T-helper 17 cell (primary cell): Measurements from ENCODE around the gene JARID2. TPM values are rescaled to one million over a fixed set of nuclear protein-coding genes. Genes with fewer than 3 reads are reported as not detected.
"Not testable (repeated sequence)": the region's sequence is repeated elsewhere in the genome, so short reads cannot be mapped to it uniquely, and the experiment has no call there.

Experiments used
- ATAC-seq: fragments of 150-1000 bp; cut with Tn5 transposase; 2 replicates; pipeline ENCODE4 v1.10.0; 2021; ENCODE audit warnings: mild to moderate bottlenecking, moderate library complexity
- DNase-seq, 3 donors: peaks; one replicate each; pipeline versions ENCODE4 v3.0.0 to v3.0.0-alpha.2; 2020 to 2021
- H3K9me3 ChIP-seq: one replicate; pipeline ENCODE4 v1.7.0; 2013; ENCODE audit warnings: low read length, mild to moderate bottlenecking; ENCODE audit not compliant: control insufficient read depth, poor library complexity, severe bottlenecking
- H3K27ac Mint-ChIP-seq: one replicate; pipeline ENCODE4 v1.8.0; 2022; ENCODE audit warnings: mild to moderate bottlenecking, moderate library complexity, mixed read lengths
- H3K27me3 Mint-ChIP-seq: one replicate; pipeline ENCODE4 v1.8.0; 2022; ENCODE audit warnings: mixed read lengths
- H3K36me3 Mint-ChIP-seq: one replicate; pipeline ENCODE4 v1.8.0; 2022; ENCODE audit warnings: low read depth, mixed read lengths
- H3K4me1 Mint-ChIP-seq: one replicate; pipeline ENCODE4 v1.8.0; 2022; ENCODE audit warnings: mild to moderate bottlenecking, mixed read lengths
- H3K4me3 Mint-ChIP-seq: one replicate; pipeline ENCODE4 v1.8.0; 2022; ENCODE audit warnings: mild to moderate bottlenecking, moderate library complexity, mixed read lengths
- total RNA-seq, 4 donors: library from RNA in 2 of 4; stranded (reverse) in 2 of 4; gene quantifications; one replicate each; pipeline ENCODE4 v1.2.3 and lab custom pipeline; 2022 to 2026

JARID2 gene
- total RNA-seq, 2 donors from 2014 or later, result 21.9 to 35.5 TPM

DNA sequence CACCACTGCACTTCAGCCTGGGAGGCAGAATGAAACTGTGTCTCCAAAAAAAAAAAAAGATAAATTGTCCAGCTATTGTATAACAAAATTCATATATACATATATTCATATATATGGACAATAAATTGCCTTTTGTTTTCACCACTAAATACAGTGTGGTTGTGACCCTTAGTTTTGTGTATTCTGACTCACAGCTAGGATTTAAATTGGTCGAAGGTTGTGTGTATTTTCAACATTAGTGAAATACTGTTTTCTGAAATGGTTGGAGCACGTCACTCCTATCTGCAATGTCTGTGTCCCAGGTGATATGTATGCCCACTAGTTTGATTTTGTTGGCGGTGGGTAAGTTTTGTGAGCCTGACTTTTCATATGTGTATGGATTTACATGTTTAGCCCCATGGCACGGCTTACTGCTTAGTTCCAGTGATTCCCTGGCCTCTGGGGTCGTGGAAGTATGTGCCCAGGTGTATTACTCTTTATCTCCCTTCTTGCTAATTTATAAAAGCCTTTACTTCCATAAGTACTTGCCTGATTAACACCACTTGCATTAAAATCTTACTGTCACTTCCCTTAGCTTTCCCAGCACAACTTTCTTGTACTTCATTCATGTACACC lies 33.3 kb downstream of the JARID2 start:
- no peaks in the 10 kb centered on the region for H3K27me3 Mint-ChIP-seq
- DNase-seq (no peak), ATAC-seq (no peak)
- no peaks in the 10 kb centered on the region for H3K36me3 Mint-ChIP-seq
- H3K4me1 Mint-ChIP-seq, result peaks cover 57% of the 10 kb centered on the region
- no peak overlapping the region for H3K4me3 Mint-ChIP-seq
- peak overlapping the region; percentile 85 for H3K27ac Mint-ChIP-seq
- H3K9me3 ChIP-seq, result no peaks in the 10 kb centered on the region

DNA sequence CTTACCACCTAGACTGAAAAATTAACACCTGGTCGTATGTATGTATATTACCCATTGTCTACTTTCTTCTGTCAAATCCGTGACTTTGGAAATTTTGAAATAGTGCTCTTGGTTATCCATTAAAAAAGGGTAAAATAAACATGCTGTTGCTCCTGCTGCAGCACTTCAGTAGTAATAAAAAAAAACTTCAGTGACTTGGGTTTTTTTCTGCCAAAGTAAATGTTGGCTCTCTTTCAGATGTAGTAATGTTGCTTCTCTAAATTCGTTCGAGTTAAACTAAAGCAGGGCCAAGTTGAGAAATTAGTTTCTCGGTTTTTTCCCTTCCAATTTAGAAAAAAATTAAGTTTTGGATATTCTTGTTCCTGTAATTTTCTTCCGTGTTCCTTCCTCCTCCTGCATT lies 34.2 kb downstream of the JARID2 start:
- Mint-ChIP-seq H3K27ac (peak overlapping the region; percentile 85), H3K27me3 (no peaks in the 10 kb centered on the region), H3K36me3 (no peaks in the 10 kb centered on the region), H3K4me1 (peaks cover 52% of the 10 kb centered on the region), H3K4me3 (peak overlapping the region; percentile 19)
- H3K9me3 ChIP-seq, result no peaks in the 10 kb centered on the region
- ATAC-seq, result no peak
- no peak for DNase-seq

DNA sequence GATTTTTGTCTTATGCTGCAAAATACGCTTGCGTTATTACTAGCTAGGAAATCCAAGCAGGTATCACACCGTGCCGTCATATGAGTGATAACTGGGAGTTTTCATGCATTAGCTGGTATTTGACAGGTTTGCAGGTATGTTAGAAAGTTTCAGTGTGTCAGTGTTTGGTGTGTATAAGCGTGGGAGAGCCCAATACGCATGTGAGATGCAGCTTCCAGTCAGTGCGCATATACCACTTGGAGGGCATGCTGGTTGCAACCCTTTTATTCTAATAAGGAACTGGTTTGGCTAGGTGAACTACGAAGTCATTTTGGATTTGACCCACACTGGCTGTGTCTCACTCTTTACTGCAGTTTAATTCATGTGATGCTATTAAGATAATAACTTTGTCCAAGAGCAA lies 35.1 kb downstream of the JARID2 start:
- Mint-ChIP-seq H3K4me1 (peaks cover 50% of the 10 kb centered on the region), H3K27ac (no peak overlapping the region), H3K27me3 (no peaks in the 10 kb centered on the region), H3K36me3 (no peaks in the 10 kb centered on the region), H3K4me3 (no peak overlapping the region)
- H3K9me3 ChIP-seq, result no peaks in the 10 kb centered on the region
- DNase-seq (no peak), ATAC-seq (no peak)

DNA sequence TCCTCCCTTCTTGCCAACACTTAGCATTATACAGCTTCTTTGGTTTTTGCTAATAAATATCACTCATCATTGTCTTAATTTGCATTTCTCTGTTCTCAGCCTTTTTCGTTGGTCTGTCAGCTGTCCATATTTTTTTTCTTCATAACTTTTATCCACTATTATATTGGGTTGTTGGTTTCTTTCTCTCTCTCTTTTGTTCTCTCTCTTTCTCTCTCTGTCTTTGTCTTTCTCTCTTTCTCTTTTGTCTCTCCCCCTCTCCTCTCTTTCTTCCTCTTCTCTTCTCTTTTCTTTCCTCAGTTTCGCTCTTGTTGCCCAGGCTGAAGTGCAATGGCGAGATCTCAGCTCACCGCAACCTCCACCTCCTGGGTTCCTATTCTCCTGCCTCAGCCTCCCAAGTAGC lies 36.5 kb downstream of the JARID2 start:
- no peak for DNase-seq
- Mint-ChIP-seq H3K4me3 (no peak overlapping the region), H3K4me1 (peaks cover 43% of the 10 kb centered on the region), H3K27ac (no peak overlapping the region), H3K36me3 (no peaks in the 10 kb centered on the region), H3K27me3 (no peaks in the 10 kb centered on the region)
- H3K9me3 ChIP-seq, result no peaks in the 10 kb centered on the region
- no peak for ATAC-seq

DNA sequence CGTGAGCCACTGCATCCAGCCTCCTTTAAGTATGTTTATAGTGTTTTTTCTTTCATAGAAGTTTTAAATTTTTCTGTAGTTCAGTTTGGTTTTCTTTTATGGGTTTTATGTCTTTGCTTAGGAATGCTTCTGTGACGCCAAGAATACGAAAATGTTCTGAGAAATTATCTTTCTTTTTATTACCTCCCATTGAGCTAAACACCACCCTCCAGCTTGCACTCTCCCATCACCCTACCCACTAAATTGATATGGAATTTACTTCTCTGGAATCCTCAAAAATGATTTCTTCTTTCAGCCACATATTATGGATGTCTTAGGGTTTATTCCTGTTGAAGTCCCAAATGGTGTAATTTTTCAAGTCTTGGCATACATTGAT lies 38.1 kb downstream of the JARID2 start:
- Mint-ChIP-seq H3K27me3 (no peaks in the 10 kb centered on the region), H3K4me1 (peaks cover 46% of the 10 kb centered on the region), H3K36me3 (peaks cover 2% of the 10 kb centered on the region), H3K27ac (peak overlapping the region; percentile 45), H3K4me3 (no peak overlapping the region)
- H3K9me3 ChIP-seq, result no peaks in the 10 kb centered on the region
- DNase-seq (no peak), ATAC-seq (no peak)

DNA sequence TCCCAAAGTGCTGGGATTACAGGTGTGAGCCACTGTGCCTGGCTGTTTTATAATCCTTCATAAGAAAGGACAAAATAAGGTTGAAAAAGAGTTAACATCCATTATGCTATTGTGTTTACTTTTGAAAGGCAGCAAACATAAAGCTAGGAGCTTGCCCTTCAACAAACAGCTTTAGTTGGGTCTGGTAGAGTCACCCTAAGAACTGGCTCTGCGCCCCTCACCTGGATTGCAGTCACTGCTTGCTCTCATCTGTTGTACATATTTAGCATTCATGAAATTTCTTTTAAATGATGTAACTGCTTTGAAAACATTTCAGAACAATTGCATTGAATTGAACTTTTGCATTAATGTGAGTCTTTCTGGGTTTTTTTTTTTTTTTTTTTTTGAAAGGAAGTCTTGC lies 38.9 kb downstream of the JARID2 start:
- DNase-seq (no peak), ATAC-seq (no peak)
- peaks cover 2% of the 10 kb centered on the region for H3K36me3 Mint-ChIP-seq
- no peaks in the 10 kb centered on the region for H3K27me3 Mint-ChIP-seq
- no peaks in the 10 kb centered on the region for H3K9me3 ChIP-seq
- H3K27ac Mint-ChIP-seq, result peak overlapping the region; percentile 45
- H3K4me3 Mint-ChIP-seq, result no peak overlapping the region
- H3K4me1 Mint-ChIP-seq, result peaks cover 39% of the 10 kb centered on the region

- no peak for DNase-seq
These were observed 39.9 kb downstream of the JARID2 start for GRCh38 chr6:15285682-15286294.

GRCh38 chr6:15287670-15288375 lies 42.0 kb downstream of the JARID2 start:
- ATAC-seq (peak; percentile 36), DNase-seq (no peak)
- H3K9me3 ChIP-seq, result no peaks in the 10 kb centered on the region
- no peak overlapping the region for H3K27ac Mint-ChIP-seq
- peaks cover 4% of the 10 kb centered on the region for H3K36me3 Mint-ChIP-seq
- H3K4me1 Mint-ChIP-seq, result peaks cover 30% of the 10 kb centered on the region
- no peaks in the 10 kb centered on the region for H3K27me3 Mint-ChIP-seq
- no peak overlapping the region for H3K4me3 Mint-ChIP-seq

More at GRCh38 chr6:15285682-15286294, 39.9 kb downstream of the JARID2 start:
- Mint-ChIP-seq H3K27me3 (no peaks in the 10 kb centered on the region), H3K27ac (no peak overlapping the region), H3K36me3 (peaks cover 2% of the 10 kb centered on the region), H3K4me1 (peaks cover 38% of the 10 kb centered on the region), H3K4me3 (no peak overlapping the region)
- ATAC-seq, result no peak
- no peaks in the 10 kb centered on the region for H3K9me3 ChIP-seq

DNA sequence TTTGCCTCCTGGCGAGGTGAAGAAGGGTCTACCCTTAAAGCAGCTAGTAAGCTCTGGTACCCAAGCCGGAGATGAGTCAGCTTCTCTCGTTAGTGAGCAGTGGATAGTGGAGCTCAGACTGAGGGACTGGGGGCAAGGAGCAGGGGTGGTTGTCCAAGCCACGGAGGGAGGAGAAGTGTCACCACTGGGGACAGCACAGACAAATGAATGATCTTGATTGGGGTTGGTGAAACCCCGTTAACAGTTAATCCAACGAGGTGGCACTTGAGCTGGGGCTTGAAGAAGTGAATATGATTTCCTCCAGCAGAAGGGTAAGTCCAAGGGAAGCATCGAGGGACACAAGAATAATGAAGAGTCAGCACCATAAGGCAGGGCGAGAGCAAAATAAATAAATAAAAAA lies 43.0 kb downstream of the JARID2 start:
- no peak for DNase-seq
- H3K27me3 Mint-ChIP-seq, result no peaks in the 10 kb centered on the region
- peaks cover 31% of the 10 kb centered on the region for H3K4me1 Mint-ChIP-seq
- H3K4me3 Mint-ChIP-seq, result no peak overlapping the region
- no peaks in the 10 kb centered on the region for H3K9me3 ChIP-seq
- H3K36me3 Mint-ChIP-seq, result peaks cover 5% of the 10 kb centered on the region
- no peak overlapping the region for H3K27ac Mint-ChIP-seq
- no peak for ATAC-seq

DNA sequence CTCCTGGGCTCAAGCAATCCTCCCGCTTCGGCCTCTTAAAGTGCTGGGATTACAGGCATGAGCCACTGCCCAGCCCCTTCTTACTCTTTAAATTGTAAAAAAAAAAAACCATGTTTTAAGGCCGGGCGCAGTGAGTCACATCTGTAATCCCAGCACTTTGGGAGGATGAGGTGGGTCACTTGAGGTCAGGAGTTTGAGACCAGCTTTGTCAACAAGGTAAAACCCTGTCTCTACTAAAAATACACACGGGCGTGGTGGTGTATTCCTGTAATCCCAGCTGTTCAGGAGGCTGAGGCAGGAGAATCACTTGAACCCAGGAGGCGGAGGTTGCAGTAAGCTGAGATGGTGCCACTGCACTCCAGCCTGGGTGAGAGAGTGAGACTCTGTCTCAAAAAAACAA lies 43.6 kb downstream of the JARID2 start:
- not testable (repeated sequence) for H3K27ac Mint-ChIP-seq
- H3K4me1 Mint-ChIP-seq, result peaks cover 30% of the 10 kb centered on the region

DNA sequence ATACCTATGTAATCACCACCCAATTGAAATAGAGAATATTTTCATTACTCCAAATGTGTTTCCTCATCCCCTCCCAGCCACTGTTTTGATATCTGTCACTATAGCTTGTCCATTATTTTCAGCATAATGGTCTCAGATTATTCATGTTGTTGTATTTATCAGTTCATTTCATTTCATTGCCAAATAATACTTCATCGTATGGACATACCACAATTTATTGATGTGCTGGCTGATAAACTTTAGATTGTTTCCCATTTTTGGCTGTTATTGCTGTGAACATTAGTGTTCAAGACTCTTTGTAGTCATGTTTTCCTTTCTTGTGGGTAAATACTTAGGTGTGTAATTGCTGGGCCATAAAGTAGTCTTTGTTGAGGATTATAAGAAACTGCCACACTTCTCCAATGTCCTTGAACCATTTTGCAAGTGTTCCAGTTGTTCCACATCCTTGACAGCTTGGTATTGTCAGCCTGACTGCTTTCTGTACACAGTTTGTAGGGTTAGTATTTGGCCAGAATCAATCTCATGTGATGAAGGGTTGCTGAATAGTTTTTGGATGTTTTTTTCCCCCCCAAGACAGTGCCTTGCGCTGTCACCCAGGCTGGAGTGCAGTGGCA lies 44.3 kb downstream of the JARID2 start:
- DNase-seq (no peak), ATAC-seq (no peak)
- Mint-ChIP-seq H3K27me3 (no peaks in the 10 kb centered on the region), H3K36me3 (peaks cover 5% of the 10 kb centered on the region), H3K4me1 (peaks cover 33% of the 10 kb centered on the region), H3K4me3 (no peak overlapping the region), H3K27ac (no peak overlapping the region)
- H3K9me3 ChIP-seq, result no peaks in the 10 kb centered on the region

More for the DNA sequence above, 43.6 kb downstream of the JARID2 start:
- DNase-seq, ATAC-seq, H3K9me3 ChIP-seq, H3K27me3 Mint-ChIP-seq, H3K4me3 Mint-ChIP-seq, H3K36me3 Mint-ChIP-seq: not testable (repeated sequence)

DNA sequence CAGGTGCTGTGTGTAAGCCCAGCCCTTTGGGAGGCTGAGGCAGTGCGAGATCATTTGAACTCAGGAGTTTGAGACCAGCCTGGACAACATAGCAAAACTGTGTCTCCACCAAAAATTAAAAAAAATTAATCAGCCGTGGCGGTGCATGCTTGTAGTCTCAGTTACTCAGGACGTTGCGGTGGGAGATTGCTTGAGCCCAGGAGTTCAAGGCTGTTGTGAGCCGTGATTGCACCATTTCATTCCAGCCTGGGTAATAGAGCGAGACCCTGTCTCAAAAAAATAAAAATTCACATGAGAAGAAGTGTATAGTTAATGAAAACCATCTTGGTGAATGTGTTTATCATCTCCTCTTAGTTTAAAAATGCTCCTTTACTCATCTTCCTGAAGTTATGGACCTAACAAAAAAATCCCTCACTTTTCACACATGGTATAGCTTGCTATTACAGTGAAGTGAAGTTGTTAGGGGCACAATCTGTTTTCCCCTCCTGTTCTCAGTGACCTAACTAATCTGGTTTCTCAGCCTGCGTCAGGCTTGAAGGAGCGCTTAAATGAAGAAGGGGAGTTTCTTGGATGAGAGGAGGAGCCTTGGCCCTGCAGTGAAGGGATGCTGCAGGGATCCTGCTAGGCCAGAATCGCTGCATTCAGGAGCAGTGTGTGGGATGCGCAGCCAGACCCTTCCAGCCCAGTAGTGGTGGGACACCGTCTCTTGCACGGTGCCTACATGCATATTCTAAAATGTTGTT lies 45.3 kb downstream of the JARID2 start:
- Mint-ChIP-seq H3K36me3 (peaks cover 5% of the 10 kb centered on the region), H3K4me3 (no peak overlapping the region), H3K27ac (no peak overlapping the region), H3K27me3 (no peaks in the 10 kb centered on the region), H3K4me1 (peaks cover 36% of the 10 kb centered on the region)
- no peaks in the 10 kb centered on the region for H3K9me3 ChIP-seq
- DNase-seq (no peak), ATAC-seq (no peak)

DNA sequence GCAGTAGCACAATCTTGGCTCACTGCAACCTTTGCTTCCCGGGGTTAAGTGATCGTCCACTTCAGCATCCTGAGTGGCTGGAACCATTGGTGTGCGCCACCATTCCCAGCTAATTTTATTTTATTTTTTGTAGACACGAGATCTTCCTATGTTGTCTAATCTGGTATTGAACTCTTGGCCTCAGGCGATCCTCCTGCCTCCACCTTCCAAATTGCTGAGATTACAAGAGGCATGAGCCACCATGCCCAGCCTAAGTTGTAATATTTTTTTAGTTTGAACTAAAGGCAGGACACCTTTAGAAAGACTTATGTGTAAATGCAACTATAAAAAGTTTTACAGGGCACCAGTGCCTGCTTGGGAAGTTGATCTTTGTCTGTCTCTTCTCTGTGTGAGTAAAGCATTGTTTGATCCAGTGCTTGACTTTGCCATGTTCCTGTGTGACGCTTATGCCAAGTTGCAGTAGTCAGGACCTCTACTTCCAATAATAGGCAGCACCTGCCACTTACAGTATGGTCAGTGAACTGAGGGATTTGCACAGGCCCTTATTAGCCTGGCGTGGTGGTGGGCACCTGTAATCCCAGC lies 46.9 kb downstream of the JARID2 start:
- Mint-ChIP-seq H3K4me3 (no peak overlapping the region), H3K36me3 (peaks cover 5% of the 10 kb centered on the region), H3K27me3 (no peaks in the 10 kb centered on the region), H3K4me1 (peaks cover 41% of the 10 kb centered on the region), H3K27ac (peak overlapping the region; percentile 51)
- ATAC-seq, result no peak
- DNase-seq, result no peak
- H3K9me3 ChIP-seq, result no peaks in the 10 kb centered on the region
